Kasumi-1 (cell line): ENCODE measurements around the gene MAPK11.

Source experiments
- DNase-seq, 2 experiments: peaks; one replicate each; lab custom pipeline; 2025; lab: John Stamatoyannopoulos, UW

The MAPK11 gene

DNA sequence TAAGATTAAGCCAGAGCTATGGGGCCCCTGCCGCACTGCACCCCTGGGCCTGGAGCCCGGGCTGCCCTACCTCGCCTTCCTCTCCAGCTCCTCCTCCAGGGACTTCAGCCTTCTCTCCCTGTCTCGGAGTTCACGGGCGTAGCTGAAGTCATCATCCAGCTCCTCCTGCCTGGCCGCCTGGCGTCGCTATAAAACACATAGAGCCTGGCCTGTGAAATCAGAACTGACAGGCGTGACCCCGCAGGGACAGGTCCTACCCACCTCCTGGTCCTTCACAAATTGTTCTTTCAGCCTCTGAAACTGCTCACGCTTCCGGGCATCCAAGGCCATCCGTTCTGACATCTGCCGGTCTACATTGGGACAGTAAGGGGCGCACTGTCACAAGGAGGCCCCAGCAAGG, 46.1 kb downstream of the MAPK11 start:
- no peak for DNase-seq

DNA sequence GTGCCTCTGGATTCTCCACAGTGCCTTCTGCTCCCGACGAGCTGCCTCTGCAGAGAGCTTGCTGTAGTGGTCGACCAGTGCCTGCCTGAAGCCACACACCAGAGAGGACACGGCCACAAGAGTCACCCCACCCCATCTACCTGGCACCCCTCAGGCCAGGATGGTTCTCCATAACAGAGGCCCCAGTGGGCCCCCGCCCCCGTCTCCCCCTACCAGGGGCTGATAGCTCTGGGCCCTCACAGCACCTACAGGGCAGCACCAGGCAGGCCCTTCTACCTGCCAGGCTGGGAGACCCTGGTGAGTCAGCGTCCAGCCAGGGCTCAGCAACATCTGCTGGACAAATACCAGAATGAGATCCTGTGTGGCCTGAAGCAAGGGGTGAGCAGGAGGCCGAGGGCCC, 47.7 kb downstream of the MAPK11 start:
- DNase-seq, result no peak

DNA sequence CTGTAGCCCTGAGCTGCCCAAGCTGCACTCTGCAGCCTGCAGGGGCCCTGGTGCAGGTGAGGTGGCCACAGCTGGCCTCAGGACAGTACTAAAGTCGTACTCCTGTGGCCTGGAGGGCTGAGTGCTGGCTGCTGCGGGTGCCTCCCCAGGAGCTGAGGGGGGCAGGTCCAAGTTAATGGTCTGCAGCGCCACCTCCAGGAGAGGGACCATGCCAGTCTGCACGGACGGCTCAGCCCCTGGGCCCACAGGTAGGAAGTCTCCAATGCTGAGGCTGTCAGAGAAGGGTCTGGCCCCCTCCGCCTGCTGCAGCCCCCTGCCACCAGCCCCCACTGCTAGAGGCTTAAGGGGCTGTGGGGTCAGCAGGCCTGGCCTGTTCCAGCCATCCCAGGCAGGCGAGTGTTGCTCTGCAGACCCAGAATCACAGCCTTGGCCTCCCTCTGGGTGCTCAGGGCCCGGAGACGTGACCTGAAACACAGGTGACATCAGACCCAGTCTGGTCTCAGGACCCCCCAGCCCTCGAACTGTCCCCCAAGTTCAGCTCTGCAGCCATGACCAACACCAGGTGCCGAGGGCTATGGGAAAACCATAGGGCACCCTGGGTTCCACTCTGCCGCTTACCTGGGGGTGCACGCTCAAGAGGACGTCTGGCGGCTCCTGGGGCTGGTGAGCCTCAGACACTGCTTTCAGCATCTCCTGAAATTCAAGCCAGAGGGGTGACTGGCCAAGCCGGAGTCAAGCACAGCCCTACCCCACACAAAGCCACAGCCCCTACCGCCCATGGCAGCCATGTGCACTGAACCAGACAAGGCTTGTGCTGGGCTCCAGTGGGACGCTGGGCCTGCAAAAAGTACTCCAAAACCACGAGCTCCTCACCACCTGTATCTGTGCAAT, 48.5 kb downstream of the MAPK11 start:
- DNase-seq, result no peak

DNA sequence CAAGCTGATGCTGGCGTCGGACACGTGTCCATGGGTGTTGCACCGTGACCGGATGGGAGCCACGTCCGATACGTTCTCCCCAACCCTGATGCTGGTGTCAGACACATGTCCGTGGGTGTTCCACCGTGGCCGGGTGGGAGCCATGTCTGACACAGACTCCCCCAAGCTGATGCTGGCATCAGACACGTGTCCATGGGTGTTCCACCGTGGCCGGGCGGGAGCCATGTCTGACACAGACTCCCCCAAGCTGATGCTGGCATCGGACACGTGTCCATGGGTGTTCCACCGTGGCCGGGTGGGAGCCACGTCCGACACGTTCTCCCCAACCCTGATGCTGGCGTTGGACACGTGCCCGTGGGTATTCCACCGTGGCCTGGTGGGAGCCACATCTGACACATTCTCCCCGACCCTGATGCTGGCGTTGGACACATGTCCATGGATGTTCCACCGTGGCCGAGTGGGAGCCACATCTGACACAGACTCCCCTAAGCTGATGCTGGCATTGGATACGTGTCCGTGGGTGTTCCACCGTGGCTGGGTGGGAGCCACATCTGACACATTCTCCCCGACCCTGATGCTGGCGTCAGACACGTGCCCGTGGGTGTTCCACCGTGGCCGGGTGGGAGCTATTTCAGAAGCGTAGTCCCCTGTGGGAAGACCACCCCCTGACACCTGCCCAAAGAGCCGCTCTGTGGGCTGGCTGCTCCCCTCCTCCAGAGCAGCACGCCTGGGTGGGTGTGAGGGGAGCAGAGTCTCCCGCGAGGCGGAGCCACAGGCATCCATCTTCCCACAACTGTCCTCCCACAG, 49.4 kb downstream of the MAPK11 start:
- no peak for DNase-seq

DNA sequence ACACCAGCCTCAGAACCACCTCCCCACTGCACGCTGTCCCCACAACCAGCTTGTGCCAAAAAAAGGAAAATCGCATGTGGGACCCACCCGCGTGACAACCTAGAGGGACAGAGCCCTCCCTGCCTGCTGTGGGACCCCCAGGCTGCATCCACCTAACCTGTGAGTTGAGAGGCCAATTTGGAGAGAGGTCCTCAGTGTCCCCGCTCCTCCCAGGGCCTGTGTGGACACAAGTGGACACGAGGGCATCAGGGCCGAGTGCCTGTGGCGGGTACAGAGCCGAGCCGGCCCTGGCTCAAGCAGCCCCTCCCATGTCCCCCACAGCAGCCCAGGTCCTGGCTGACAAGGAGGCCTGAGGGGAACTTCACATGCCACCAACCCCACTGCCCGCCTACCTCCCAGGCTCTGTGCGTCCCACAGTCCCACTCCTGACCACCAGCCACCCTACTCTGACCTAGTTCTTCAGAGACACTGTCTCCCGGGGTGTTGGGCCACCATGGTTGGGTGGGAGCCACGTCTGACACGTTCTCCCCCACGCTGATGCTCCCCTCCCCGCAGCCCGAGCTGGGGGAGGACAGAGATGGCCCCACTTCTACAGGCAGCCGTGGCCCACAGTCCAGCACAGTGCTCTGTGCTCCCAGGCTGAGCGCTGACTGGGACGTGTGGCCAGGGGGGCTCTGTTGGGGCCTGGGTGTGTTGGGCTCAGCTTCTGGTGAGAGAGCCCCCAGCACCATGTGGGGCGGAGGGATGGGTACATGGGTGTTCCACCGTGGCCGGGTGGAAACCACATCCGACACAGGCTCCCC, 50.2 kb downstream of the MAPK11 start:
- no peak for DNase-seq

DNA sequence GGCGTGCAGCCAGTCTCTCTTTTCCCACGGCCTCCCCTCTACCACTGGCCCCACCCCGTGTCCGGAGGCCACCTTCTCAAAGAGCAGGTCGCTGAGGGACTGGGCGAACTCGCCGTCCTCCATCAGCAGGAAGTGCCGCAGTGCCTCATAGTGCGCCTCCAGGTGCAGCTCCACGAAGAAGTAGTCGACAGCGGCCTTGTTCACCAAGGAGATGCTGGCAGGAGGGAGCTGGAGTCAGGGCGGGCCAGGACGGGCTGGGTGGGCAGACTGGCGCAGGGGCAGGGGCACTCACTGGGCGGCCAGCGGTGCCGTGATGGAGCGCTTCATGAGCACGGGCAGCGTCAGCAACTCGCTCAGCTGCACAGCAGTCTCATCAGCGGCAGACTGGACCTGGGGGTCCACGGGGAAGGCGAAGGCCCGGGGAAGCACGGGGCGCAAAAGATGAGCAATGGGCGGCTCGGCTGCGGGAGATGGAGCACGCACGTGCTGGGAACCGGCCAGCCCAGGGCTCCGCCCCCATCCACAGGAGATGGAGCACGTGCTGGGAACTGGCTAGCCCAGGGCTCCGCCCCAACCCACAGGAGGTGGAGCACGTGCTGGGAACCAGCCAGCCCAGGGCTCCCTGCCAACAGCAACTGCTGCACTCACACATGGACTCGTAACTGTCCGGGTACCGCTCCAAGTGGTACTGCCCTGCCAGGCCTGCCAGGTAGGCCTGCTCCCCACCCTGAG, 51.0 kb downstream of the MAPK11 start:
- DNase-seq, result peak; percentile 17 to 29

DNA sequence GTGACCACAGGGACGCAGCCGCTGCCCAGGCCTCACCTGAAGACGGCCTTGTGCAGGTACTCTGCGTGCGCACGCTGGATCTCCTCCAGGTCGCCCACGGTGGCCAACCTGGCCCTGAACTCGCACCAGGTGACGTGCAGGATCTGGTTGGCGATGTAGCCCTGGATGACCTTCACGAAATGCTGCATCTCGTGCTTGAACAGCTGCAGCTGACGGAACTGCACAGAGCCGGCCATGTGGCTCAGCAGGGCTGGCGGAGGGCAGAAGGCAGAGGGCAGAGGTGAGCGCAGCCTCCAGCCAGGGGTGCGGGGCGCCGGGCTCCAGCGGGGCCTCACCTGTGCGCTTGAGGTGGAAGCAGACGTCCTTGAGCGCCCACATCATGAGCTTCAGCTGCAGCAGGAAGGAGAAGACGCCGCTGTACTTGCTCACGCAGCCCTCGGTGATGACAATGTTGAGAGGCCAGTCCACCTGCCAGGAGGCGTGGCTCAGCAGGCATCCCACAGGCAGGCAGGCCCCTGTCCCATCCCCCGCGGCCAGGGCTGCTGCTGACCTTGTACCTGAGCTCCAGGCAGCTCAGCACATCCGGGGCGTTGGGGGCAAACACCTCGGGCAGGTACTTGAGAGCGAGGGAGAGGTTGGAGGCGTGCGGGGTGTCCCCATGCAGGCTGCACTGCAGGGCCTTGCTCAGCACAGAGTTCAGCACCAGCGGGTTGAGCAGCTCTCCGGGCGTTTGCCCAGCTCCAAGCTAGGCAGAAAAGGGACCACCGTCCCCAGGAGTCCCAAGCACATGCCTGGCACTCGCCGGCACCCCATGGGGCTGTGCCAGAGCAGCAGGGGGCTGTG, 51.8 kb downstream of the MAPK11 start:
- DNase-seq, result no peak

DNA sequence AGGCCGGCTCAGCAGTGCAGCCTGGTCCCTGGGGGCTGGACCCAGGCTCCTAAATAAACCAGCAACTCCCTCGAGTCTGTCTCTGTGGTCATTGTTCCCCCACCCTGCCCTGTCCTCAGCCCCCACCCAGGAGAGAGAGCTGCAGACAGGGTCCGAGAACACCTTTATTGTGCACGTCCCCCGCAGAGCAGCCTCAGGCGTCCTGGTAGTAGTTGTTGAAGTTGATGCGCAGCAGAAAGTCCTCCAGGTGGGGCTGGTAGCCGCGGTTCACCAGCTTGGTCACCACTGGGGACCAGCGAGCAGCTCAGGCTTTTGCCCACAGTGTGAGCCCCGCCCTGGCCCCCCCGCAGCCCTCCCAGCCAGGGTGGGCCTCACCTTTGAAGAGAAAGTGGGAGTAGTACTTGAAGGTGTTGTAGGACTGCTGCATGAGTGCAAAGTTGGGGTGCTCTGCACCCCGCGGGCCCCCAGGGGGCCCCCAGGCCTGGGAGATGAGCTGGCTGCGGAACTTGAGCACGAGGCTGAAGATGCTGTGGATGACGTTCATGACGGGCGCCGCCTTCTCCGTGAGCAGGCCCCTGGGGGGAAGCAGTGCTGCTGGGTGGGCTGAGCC, 52.5 kb downstream of the MAPK11 start:
- no peak for DNase-seq

DNA sequence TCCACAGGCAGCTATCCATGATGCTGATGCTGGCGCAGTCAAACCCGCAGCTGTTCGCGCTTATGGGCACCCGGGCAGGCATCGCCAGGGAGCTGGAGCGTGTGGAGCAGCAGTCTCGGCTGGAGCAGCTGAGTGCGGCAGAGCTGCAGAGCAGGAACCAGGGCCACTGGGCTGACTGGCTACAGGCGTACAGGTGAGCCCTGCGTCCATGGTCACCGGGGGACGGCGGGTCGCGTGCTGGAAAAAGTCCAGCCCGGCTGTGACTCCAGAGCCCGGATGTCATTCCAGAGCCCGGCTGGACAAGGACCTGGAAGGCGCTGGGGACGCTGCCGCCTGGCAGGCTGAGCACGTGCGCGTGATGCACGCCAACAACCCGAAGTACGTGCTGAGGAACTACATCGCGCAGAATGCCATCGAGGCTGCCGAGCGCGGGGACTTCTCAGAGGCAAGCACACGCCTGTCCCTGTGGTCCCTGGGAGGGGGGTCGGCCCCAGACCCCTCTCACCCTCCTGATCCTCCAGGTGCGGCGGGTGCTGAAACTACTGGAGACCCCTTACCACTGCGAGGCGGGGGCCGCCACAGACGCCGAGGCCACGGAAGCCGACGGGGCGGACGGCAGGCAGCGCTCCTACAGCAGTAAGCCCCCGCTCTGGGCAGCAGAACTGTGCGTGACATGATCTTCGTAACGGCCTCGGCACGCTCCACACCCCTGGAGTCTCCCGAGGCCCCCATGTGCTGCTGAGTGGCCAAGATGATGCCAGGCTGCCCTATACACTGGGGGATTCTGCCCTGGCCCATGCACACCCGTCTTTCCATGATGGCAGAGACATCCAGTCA, 53.3 kb downstream of the MAPK11 start:
- no peak for DNase-seq

DNA sequence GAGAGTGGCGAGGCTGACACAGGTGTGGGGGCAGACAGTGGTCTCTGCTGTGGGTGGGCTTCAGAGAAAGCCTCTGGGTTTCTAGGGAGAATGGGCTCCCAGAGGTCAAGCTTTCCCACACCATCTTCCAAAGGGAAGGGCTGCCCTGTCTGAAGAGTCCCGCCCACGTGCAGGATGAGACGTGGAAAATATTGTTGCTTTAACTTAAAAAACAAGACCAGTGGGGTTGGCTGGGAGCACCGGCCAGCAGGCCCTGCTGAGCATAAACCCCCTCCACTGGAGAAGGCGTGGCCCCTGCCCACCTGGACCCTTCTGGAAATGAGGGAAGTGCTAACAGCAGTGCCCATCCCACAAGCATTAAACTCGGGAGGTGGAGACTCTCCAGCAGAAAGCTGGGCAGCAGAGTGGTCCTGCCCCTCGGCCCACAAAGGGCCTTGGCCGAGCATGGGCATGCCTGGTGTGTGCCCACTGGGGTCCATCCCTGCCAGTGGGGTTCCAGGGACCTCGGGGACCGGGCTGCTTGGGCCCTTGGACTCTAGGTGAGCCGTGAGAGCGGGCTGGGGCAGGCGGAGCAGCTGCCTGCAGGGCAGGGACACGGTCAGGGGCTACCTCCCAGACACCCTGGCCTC, 54.0 kb downstream of the MAPK11 start:
- no peak for DNase-seq

DNA sequence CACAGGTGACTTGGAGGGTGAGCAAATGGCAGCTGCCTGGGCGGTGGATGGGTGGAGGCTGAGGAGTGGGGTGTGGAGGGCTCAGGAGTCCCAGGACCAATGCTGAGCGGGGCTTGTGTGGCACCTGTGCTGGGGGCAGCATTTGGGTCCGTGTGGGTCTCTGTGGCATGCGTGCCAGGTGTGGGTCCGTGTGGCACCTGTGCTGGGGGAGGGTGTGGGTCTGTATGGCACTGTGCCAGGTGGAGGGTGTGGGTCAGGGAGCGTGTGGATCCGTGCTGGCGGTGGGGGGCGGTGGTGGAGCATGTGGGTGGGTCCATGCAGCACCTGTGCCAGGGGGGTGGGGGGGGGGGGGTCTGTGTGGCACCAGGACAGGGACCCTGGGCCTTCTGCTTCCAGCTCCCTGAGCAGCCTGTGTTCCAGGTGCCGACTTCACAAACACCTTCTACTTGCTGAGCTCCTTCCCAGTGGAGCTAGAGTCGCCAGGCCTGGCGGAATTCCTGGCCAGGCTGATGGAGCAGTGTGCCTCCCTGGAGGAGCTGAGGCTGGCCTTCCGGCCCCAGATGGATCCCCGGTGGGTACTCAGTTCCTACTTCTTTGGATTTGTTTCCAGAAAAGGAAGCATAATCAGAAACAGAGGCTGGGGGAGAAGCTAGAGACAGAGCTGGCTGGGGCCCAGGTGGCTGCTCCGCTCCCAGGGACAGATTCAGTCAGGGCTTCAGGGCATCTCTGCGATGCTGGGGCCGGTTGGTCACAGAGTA, 54.7 kb downstream of the MAPK11 start:
- no peak for DNase-seq
